HepG2 (cell line): Measurements from ENCODE around the gene ORC4. TPM values are rescaled to one million over a fixed set of nuclear protein-coding genes. Genes with fewer than 3 reads are reported as not detected.

Source experiments
- ATAC-seq: fragments of 200-7000 bp; cut with Tn5 transposase; 3 replicates; pipeline ENCODE4 v1.9.1; 2020; ENCODE audit warnings: mild to moderate bottlenecking, moderate library complexity
- BruUV-seq: library from RNA; stranded (reverse); fragments of 400-500 nt; replicated peaks from 2 replicates; lab custom pipeline; 2021; lab: Mats Ljungman, UMichigan
- CTCF ChIA-PET: fragments of 300-600 bp; formaldehyde crosslinking; extraction: SDS; loops from one replicate; lab custom pipeline; 2021; ENCODE audit warnings: low total read pairs, inconsistent platforms, low intra/inter-chr PET ratio; lab: Yijun Ruan, JAX
- POLR2A ChIA-PET: fragments of 350-600 bp; sonication (Branson Sonifier 250); formaldehyde crosslinking; loops from one replicate; lab custom pipeline; 2020; ENCODE audit warnings: antibody characterized with exemption, inconsistent platforms; lab: Yijun Ruan, JAX
- DNase-seq: peaks from one replicate; pipeline ENCODE4 v3.0.0-alpha.2; 2015; ENCODE audit warnings: low spot score
- FAIRE-seq: peaks from 3 replicates; lab custom pipeline; 2011; peaks lifted over from hg19 to GRCh38; lab: Jason Lieb, UNC
- H2AFZ ChIP-seq: one replicate; pipeline ENCODE4 v1.6.1; 2011; ENCODE audit warnings: low read length, inconsistent platforms
- H3K27ac ChIP-seq: fragments of 300-600 bp; 3 replicates; pipeline ENCODE4 v1.8.0; 2011; ENCODE audit warnings: mixed run types, mild to moderate bottlenecking, mixed read lengths, low read length, inconsistent platforms; ENCODE audit not compliant: insufficient read depth; ENCODE audit errors: extremely low read length
- H3K27me3 ChIP-seq, 2 experiments: fragments of 200-600 bp in 1 of 2; 2 replicates in 1 of 2; 3 replicates in 1 of 2; pipeline versions ENCODE4 v1.6.0 to v1.8.0; 2011; ENCODE audit warnings: low read length in 2 of 2, mild to moderate bottlenecking in 2 of 2, moderate library complexity in 2 of 2, inconsistent platforms in 1 of 2; ENCODE audit not compliant: insufficient read depth in 2 of 2, control insufficient read depth in 1 of 2
- H3K36me3 ChIP-seq, 2 experiments: fragments of 200-600 bp in 1 of 2; replicated peaks in 1 of 2; 2 replicates in 1 of 2; 3 replicates in 1 of 2; pipeline versions ENCODE4 v1.5.1 to v1.8.0; 2011; ENCODE audit warnings: low read length in 2 of 2, inconsistent platforms in 1 of 2; ENCODE audit not compliant: insufficient read depth in 2 of 2, control insufficient read depth in 1 of 2
- H3K4me1 ChIP-seq: 2 replicates; pipeline ENCODE4 v1.5.1; 2012; ENCODE audit warnings: low read length, inconsistent platforms; ENCODE audit not compliant: insufficient read depth
- H3K4me2 ChIP-seq: 2 replicates; pipeline ENCODE4 v1.6.0; 2011; ENCODE audit warnings: low read depth, low read length, inconsistent platforms
- H3K4me3 ChIP-seq, 3 experiments: fragments of 200-600 bp in 1 of 3; sonication (generic), shearing (Covaris generic) in 1 of 3; replicated peaks in 1 of 3; 2 replicates each; pipeline ENCODE4 v1.5.1; 2011 to 2016; ENCODE audit warnings: low read length in 3 of 3, inconsistent platforms in 2 of 3, low read depth in 2 of 3, mild to moderate bottlenecking in 2 of 3, control low read depth in 1 of 3, mixed read lengths in 1 of 3; ENCODE audit not compliant: insufficient read depth in 1 of 3
- H3K79me2 ChIP-seq: one replicate; pipeline ENCODE4 v1.6.1; 2011; ENCODE audit warnings: low read length, inconsistent platforms; ENCODE audit not compliant: insufficient read depth
- H3K9ac ChIP-seq: 2 replicates; pipeline ENCODE4 v1.6.0; 2011; ENCODE audit warnings: mild to moderate bottlenecking, low read depth, low read length, inconsistent platforms; ENCODE audit not compliant: insufficient read depth
- H3K9me3 ChIP-seq: 2 replicates; pipeline ENCODE4 v1.5.1; 2012; ENCODE audit warnings: mild to moderate bottlenecking, low read length
- H4K20me1 ChIP-seq: 2 replicates; pipeline ENCODE4 v1.6.0; 2011; ENCODE audit warnings: inconsistent platforms, mild to moderate bottlenecking, low read length, moderate library complexity; ENCODE audit not compliant: insufficient read depth
- GLI4 ChIP-seq: sonication (generic); formaldehyde crosslinking; IDR thresholded peaks from 2 replicates; pipeline ENCODE4 v1.5.1; 2020; ENCODE audit warnings: missing genetic modification reagents, mild to moderate bottlenecking, moderate library complexity, borderline replicate concordance
- SNRNP70 ChIP-seq: fragments of 200-400 bp; formaldehyde crosslinking; IDR thresholded peaks from 2 replicates; pipeline ENCODE4 v1.6.1; 2017; ENCODE audit warnings: mild to moderate bottlenecking, low read depth, low read length, moderate library complexity
- ZNF678 ChIP-seq: sonication (generic); formaldehyde crosslinking; IDR thresholded peaks from 2 replicates; pipeline ENCODE4 v1.4.0; 2020; ENCODE audit warnings: mild to moderate bottlenecking, missing genetic modification reagents
- ZNF713 ChIP-seq: sonication (generic); formaldehyde crosslinking; IDR thresholded peaks from 2 replicates; pipeline ENCODE4 v1.4.0; 2020; ENCODE audit warnings: mild to moderate bottlenecking, missing genetic modification reagents
- ZNF788 ChIP-seq: sonication (generic); formaldehyde crosslinking; IDR thresholded peaks from 2 replicates; pipeline ENCODE4 v1.5.0; 2020; ENCODE audit warnings: mild to moderate bottlenecking, missing genetic modification reagents, borderline replicate concordance
- in situ Hi-C: cut with HindIII; loops from 2 replicates; pipeline ENCODE4 v1.10.0; 2017; ENCODE audit warnings: low pct_unique_long_range_greater_than_20kb; ENCODE audit not compliant: extremely low pct_ligation_motif_present
- intact Hi-C: fragments of 100-400 bp; cut with micrococcal nuclease; formaldehyde crosslinking; loops from one replicate; pipeline ENCODE4 v1.10.0; 2022; ENCODE audit not compliant: unreplicated experiment
- polyA plus RNA-seq, 8 experiments: library from polyadenylated mRNA; depleted of rRNA in 3 of 8; stranded (reverse) in 7 of 8; unstranded in 1 of 8; fragments of >200 nt; fragmentation: Illumina TruSeq in 4 of 8; extraction: Trizol in 4 of 8; gene quantifications; 2 replicates each; pipeline versions ENCODE4 v1.2.1 to v1.2.3, GENCODE V29; 2011 to 2016; ENCODE audit warnings: low read depth in 4 of 8, missing spikeins in 1 of 8, mixed read lengths in 1 of 8; ENCODE audit not compliant: insufficient read depth in 1 of 8
- total RNA-seq, 5 experiments: library from RNA; depleted of rRNA; stranded (reverse); fragments of >200 nt; fragmentation: Illumina TruSeq; extraction: Trizol; gene quantifications; 2 replicates each; pipeline ENCODE4 v1.2.3, GENCODE V29; 2016; ENCODE audit warnings: low read depth in 1 of 5
- TF ChIP-seq, protein P1 (sequence below): sonication (generic); formaldehyde crosslinking; IDR thresholded peaks from 2 replicates; pipeline ENCODE4 v1.4.0; 2020; ENCODE audit warnings: mild to moderate bottlenecking, missing genetic modification reagents
- TF ChIP-seq, protein P2 (sequence below): sonication (generic); formaldehyde crosslinking; conservative IDR thresholded peaks from 2 replicates; pipeline ENCODE4 v1.4.0; 2020; ENCODE audit warnings: missing genetic modification reagents
- TF ChIP-seq, protein P3 (sequence below): sonication (generic); formaldehyde crosslinking; IDR thresholded peaks from 2 replicates; pipeline ENCODE4 v1.9.0; 2021; ENCODE audit warnings: mild to moderate bottlenecking, missing genetic modification reagents

The ORC4 gene
- total and polyA plus RNA-seq, 2 of the 13 experiments (the other 11 are each of a cell fraction or from before 2014, with no cell fraction given): 28.6 to 84.8 TPM

DNA sequence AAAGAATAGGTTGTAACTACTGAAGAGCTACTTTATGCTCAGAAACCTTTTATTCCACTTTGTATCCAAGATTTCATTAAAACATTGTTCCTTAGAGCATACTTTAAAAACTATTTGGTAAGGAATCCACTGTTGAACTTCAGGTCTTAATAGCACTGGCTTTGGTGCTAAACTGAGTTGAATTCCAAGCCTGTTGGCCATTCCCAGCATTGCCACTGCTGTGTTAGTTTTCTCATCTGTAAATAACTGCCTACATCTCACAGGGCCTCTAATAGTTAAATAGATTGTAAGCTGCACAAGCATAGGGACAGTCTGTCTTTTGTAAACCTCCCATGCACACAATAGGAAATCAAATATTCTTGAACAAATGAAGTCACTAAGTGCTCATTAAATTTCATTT, 86.6 kb downstream of the ORC4 start:
- H3K36me3 ChIP-seq: peaks cover 3 to 25% of the 10 kb centered on the region in 2 experiments
- no peak overlapping the region for H3K9ac ChIP-seq
- peaks cover 4% of the 10 kb centered on the region for H3K4me1 ChIP-seq
- ATAC-seq: peak; percentile 57
- no peaks in the 10 kb centered on the region for H3K79me2 ChIP-seq
- TF ChIP-seq, protein P1, sequence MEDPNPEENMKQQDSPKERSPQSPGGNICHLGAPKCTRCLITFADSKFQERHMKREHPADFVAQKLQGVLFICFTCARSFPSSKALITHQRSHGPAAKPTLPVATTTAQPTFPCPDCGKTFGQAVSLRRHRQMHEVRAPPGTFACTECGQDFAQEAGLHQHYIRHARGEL (CRISPR knock-in tag): no peak
- TF ChIP-seq, protein P2, sequence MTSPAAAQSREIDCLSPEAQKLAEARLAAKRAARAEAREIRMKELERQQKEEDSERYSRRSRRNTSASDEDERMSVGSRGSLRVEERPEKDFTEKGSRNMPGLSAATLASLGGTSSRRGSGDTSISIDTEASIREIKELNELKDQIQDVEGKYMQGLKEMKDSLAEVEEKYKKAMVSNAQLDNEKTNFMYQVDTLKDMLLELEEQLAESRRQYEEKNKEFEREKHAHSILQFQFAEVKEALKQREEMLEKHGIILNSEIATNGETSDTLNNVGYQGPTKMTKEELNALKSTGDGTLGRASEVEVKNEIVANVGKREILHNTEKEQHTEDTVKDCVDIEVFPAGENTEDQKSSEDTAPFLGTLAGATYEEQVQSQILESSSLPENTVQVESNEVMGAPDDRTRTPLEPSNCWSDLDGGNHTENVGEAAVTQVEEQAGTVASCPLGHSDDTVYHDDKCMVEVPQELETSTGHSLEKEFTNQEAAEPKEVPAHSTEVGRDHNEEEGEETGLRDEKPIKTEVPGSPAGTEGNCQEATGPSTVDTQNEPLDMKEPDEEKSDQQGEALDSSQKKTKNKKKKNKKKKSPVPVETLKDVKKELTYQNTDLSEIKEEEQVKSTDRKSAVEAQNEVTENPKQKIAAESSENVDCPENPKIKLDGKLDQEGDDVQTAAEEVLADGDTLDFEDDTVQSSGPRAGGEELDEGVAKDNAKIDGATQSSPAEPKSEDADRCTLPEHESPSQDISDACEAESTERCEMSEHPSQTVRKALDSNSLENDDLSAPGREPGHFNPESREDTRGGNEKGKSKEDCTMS (CRISPR knock-in tag): no peak
- TF ChIP-seq ZNF713 (CRISPR knock-in tag) (no peak), SNRNP70 (no peak), ZNF788 (no peak), GLI4 (CRISPR knock-in tag) (no peak), ZNF678 (CRISPR knock-in tag) (no peak)
- TF ChIP-seq, protein P3, sequence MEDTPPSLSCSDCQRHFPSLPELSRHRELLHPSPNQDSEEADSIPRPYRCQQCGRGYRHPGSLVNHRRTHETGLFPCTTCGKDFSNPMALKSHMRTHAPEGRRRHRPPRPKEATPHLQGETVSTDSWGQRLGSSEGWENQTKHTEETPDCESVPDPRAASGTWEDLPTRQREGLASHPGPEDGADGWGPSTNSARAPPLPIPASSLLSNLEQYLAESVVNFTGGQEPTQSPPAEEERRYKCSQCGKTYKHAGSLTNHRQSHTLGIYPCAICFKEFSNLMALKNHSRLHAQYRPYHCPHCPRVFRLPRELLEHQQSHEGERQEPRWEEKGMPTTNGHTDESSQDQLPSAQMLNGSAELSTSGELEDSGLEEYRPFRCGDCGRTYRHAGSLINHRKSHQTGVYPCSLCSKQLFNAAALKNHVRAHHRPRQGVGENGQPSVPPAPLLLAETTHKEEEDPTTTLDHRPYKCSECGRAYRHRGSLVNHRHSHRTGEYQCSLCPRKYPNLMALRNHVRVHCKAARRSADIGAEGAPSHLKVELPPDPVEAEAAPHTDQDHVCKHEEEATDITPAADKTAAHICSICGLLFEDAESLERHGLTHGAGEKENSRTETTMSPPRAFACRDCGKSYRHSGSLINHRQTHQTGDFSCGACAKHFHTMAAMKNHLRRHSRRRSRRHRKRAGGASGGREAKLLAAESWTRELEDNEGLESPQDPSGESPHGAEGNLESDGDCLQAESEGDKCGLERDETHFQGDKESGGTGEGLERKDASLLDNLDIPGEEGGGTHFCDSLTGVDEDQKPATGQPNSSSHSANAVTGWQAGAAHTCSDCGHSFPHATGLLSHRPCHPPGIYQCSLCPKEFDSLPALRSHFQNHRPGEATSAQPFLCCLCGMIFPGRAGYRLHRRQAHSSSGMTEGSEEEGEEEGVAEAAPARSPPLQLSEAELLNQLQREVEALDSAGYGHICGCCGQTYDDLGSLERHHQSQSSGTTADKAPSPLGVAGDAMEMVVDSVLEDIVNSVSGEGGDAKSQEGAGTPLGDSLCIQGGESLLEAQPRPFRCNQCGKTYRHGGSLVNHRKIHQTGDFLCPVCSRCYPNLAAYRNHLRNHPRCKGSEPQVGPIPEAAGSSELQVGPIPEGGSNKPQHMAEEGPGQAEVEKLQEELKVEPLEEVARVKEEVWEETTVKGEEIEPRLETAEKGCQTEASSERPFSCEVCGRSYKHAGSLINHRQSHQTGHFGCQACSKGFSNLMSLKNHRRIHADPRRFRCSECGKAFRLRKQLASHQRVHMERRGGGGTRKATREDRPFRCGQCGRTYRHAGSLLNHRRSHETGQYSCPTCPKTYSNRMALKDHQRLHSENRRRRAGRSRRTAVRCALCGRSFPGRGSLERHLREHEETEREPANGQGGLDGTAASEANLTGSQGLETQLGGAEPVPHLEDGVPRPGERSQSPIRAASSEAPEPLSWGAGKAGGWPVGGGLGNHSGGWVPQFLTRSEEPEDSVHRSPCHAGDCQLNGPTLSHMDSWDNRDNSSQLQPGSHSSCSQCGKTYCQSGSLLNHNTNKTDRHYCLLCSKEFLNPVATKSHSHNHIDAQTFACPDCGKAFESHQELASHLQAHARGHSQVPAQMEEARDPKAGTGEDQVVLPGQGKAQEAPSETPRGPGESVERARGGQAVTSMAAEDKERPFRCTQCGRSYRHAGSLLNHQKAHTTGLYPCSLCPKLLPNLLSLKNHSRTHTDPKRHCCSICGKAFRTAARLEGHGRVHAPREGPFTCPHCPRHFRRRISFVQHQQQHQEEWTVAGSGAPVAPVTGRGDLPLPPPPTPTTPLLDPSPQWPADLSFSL: no peak
- no peaks in the 10 kb centered on the region for H4K20me1 ChIP-seq
- H3K4me3 ChIP-seq: no peak overlapping the region
- ChIA-PET POLR2A (no interaction called here), CTCF (no interaction called here)
- H3K27ac ChIP-seq: no peak overlapping the region
- no peaks in the 10 kb centered on the region for H3K9me3 ChIP-seq
- no peak overlapping the region for H3K4me2 ChIP-seq
- no peaks in the 10 kb centered on the region for H3K27me3 ChIP-seq
- DNase-seq: no peak
- in situ Hi-C loops: loop anchor here (25.0 kb wide), 1 partner anchor 1053 kb away; no protein-coding TSS in a partner anchor
- FAIRE-seq: no peak
- H2AFZ ChIP-seq: no peak overlapping the region
- intact Hi-C loops: no loop called here
- no TSS peak for BruUV-seq
